GM21423 (cell line): ENCODE measurements around the gene NEXMIF.
"Not testable (repeated sequence)": the region's sequence is repeated elsewhere in the genome, so short reads cannot be mapped to it uniquely, and the experiment has no call there.

Source experiments
- ATAC-seq: cut with Tn5 transposase; IDR thresholded peaks from one replicate; pipeline ENCODE4 v1.9.1; 2021; ENCODE audit warnings: mild to moderate bottlenecking, moderate library complexity; ENCODE audit not compliant: unreplicated experiment

Gene NEXMIF

DNA sequence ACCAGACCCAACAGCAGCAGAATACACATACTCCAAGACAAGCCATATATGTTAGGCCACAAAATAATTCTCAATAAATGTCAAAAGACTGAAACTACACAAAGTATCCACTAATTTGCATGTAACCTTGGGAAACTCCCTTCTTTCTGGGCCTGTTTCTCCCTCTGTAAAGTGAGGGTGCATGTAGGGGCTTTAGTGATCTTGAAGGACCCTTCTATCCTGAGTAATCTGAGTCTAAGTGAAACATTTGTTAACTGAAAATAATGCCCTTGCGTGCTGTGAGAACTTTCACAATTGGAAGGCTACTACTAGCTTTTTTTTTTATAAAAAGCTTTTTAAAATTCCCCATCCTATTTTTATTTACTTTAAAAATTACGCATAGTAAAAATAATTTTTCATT is 125.2 kb downstream of the NEXMIF start:
- no peak for ATAC-seq

DNA sequence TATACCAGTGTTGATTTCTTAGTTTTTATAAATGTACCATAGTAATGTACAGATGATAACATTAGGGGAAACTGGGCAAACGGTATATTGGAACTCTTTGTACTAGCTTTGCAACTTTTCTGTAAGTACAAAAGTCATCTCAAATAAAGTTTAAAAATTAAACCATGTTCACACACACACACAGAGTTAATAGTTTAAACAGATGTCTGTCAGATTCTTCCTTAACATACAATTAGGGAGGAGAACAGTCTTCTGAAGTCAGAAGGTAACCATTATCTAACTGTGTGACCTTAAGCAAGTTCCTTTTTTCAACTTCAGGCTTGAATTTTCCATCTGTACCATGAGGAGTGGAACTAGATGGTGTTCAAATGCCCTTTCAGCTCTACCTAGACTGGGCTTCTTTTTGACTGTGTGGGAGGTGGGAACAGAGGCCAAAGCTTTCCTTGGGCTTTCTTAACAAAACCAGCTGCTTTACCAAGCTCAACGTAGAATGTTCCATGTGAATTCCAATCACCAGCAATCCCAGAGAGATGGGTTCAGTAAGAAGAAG is 127.8 kb downstream of the NEXMIF start:
- no peak for ATAC-seq

DNA sequence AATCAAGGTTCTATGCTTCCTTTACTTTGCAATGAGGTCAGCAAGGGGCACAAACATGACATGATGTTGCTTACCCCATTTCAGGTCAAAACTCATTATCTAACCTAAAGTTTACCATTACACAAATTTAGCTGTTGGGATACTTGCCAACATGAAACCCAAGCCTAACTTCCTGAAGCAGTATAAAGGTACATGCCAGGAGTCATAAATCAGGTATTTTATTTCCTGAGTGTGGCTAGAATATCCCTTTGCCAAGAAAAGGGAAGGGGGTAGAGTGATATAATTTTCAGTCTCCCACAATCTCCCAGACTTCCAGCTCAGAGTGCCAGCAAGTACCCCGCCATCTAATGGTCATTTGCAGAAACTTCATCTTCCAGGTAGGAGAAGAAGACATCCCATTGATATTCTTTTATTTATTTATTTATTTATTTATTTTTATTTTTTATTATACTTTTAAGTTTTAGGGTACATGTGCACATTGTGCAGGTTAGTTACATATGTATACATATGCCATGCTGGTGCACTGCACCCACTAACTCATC is 136.6 kb downstream of the NEXMIF start:
- no peak for ATAC-seq

DNA sequence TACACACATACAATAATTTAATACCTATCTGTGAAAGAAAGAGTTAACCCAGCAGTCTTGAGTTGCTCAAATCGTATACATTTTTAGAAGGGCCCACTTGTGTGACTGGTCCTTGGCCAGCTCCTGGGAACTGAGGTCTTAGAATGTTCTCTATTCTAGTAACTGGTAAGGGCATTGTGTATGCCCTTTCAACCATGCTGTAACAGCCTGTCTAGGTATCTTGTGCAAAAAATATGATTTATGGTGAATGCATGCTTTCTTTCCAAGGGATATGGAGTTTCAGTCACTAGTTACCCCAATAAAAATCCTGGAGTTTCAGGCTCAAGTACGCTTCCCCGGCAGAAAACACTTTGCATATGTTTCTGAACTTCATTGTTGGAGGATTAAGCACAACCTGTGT is 140.6 kb downstream of the NEXMIF start:
- ATAC-seq, result no peak

DNA sequence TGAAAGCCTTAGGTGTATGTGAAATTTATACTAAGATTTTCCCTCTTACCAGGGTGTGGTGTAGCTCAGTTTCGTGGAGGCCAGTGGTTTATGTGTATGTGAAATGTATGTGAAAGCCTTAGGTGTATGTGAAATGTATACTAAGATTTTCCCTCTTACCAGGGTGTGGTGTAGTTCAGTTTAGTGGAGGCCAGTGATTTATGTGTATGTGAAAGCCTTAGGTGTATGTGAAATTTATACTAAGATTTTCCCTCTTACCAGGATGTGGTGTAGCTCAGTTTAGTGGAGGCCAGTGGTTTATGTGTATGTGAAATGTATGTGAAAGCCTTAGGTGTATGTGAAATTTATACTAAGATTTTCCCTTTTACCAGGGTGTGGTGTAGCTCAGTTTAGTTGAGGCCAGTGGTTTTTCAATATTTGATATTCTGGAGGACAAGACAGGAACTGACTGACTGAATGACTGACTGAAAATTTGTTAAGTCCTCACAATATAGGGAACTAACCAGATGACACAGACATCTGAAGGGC is 143.7 kb downstream of the NEXMIF start:
- ATAC-seq, result peak; percentile 59

DNA sequence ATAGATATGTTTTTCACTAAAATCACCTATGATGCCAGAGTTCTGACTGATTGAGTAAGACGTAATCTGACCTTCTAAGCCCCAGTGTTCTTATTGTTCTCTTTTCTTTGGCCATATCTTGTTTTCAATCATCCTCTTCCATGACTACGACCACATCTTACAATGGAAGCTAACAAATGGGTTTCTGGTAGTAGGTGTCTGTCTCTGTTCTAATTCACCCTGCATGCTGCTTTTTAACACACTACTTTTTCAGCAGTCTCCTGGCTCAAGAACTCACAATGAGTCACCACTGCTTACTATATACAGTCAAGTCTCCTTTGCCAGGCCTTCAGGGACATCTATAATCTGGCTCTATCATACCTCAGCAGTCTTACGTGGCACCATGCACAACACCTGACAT is 146.1 kb downstream of the NEXMIF start:
- no peak for ATAC-seq

DNA sequence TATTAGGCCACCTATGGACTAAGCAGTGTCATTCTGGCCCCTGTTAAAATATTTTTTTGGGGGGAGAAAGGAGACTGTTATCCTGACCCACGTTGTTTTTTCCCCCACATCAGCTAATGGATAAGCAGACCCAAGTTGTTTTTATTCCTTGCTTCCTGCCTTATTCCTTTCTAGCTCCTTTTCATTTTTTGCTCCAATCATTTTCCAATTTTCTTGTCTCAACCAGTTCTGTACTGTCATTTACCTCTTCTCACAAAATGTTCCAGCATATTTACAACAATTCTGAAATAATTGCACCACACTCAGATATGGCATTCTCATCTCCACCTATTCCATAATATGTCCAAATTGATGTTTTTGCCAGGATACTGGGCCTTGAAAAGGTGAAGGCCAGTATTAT is 150.3 kb downstream of the NEXMIF start:
- ATAC-seq, result no peak

DNA sequence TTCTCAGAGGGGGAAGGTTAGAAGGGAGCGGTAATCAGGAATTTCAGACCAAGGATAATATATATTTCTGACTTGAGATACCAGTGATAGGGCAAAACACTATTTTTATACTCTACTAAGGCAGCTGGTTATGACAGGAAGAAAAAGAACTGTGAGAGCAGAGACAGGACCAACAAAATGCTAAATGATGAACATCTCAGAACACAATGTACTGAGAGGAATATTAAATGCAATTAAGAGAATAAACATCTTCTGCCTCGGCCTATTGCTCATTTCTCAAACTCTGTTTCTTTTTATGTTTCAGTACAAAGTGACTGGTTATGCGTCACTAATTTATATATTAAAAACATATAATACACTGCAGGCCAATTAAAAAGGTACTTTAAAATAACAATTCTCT is 188.8 kb downstream of the NEXMIF start:
- ATAC-seq, result no peak

DNA sequence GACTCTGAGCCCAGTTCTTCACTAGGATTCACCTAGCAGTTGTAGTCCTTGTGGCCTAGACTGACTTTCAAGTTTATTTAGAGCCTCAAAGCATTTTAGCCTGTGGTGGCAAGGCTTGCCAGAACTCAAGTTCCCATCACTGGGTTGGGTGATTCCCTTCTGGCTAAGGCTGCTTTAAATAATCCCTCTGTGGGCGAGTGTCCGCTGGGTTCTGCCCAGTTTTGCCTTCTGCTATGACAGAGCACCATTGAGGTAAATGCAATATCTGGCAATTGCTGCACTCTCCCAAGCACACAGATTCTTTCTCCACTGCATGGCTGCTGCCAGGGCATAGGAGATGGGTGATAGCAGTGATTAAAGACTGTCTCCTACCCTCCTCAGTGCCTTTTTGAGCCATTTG is 220.0 kb downstream of the NEXMIF start:
- ATAC-seq, result no peak

DNA sequence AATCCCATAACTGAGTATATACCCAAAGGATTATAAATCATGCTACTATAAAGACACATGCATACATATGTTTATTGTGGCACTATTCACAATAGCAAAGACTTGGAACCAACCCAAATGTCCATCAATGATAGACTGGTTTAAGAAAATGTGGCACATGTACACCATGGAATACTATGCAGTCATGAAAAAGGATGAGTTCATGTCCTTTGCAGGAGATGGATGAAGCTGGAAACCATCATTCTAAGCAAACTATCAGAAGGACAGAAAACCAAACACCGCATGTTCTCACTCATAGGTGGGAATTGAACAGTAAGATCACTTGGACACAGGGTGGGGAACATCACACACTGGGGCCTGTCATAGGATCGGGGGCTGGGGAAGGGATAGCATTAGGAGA is 223.9 kb downstream of the NEXMIF start:
- ATAC-seq, result not testable (repeated sequence)

DNA sequence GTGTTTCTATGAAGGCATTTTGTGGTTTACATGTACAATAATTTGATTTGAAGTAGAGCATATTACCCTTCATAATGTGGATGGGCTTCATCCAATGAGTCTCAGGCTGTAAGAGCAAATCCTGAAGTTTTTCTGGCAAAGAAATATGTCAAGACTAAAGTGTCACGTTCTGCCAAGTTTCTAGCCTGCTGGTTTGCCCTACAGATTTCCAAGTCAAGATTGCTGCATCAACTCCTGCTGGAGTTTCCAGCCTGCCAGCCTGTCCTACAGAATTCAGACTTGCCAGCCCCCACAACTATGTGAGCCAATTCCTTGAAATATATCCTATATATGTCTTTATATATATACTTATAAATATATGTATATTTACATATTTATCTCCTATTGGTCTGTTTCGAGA is 240.8 kb downstream of the NEXMIF start:
- ATAC-seq, result no peak
